ENCODE measurements around the gene CORO2B. TPM values are rescaled to one million over a fixed set of nuclear protein-coding genes. Genes with fewer than 3 reads are reported as not detected.

The CORO2B gene
- total RNA-seq, 1 donor from 2014 or later, result 0.16 TPM

- peaks cover 13% of the 10 kb centered on the region for H3K27me3 Mint-ChIP-seq
- peak overlapping the region; percentile 49 for H3K27ac Mint-ChIP-seq
- no peak for DNase-seq
- H3K4me3 Mint-ChIP-seq, result no peak overlapping the region
- H3K36me3 Mint-ChIP-seq (ENCODE audit: low read depth), result no peaks in the 10 kb centered on the region
- intact Hi-C loops (cut with micrococcal nuclease), result no loop called here
- peaks cover 26% of the 10 kb centered on the region for H3K4me1 Mint-ChIP-seq
- no peaks in the 10 kb centered on the region for H3K9me3 Mint-ChIP-seq
Measured at GRCh38 chr15:68585574-68586273, 6.9 kb downstream of the CORO2B start.

- H3K9me3 Mint-ChIP-seq, result no peaks in the 10 kb centered on the region
- no peaks in the 10 kb centered on the region for H3K36me3 Mint-ChIP-seq (ENCODE audit: low read depth)
- intact Hi-C loops (cut with micrococcal nuclease), result no loop called here
- H3K4me3 Mint-ChIP-seq, result no peak overlapping the region
- DNase-seq, result no peak
- H3K4me1 Mint-ChIP-seq, result peaks cover 26% of the 10 kb centered on the region
- peak overlapping the region; percentile 49 for H3K27ac Mint-ChIP-seq
- H3K27me3 Mint-ChIP-seq, result peaks cover 11% of the 10 kb centered on the region
Measured at GRCh38 chr15:68586274-68586961, 7.6 kb downstream of the CORO2B start.

GRCh38 chr15:68587769-68588385, 9.1 kb downstream of the CORO2B start:
- Mint-ChIP-seq H3K4me3 (peak overlapping the region; percentile 20), H3K27ac (peak overlapping the region; percentile 77), H3K9me3 (no peaks in the 10 kb centered on the region), H3K27me3 (peaks cover 4% of the 10 kb centered on the region), H3K36me3 (ENCODE audit: low read depth) (no peaks in the 10 kb centered on the region), H3K4me1 (peaks cover 26% of the 10 kb centered on the region)
- intact Hi-C loops (cut with micrococcal nuclease), result loop anchor here (1.0 kb wide), 1 partner anchor 10 kb away; the partner anchor contains the start of gene CORO2B
- no peak for DNase-seq

- peaks cover 26% of the 10 kb centered on the region for H3K4me1 Mint-ChIP-seq
- H3K36me3 Mint-ChIP-seq (ENCODE audit: low read depth), result no peaks in the 10 kb centered on the region
- no peak overlapping the region for H3K27ac Mint-ChIP-seq
- no peak overlapping the region for H3K4me3 Mint-ChIP-seq
- no peak for DNase-seq
- H3K27me3 Mint-ChIP-seq, result peaks cover 4% of the 10 kb centered on the region
- intact Hi-C loops (cut with micrococcal nuclease), result no loop called here
- no peaks in the 10 kb centered on the region for H3K9me3 Mint-ChIP-seq
Measured at GRCh38 chr15:68589053-68589452, 10.3 kb downstream of the CORO2B start.

- Mint-ChIP-seq H3K9me3 (no peaks in the 10 kb centered on the region), H3K36me3 (ENCODE audit: low read depth) (no peaks in the 10 kb centered on the region), H3K27ac (peak overlapping the region; percentile 22), H3K4me3 (no peak overlapping the region), H3K27me3 (peaks cover 4% of the 10 kb centered on the region), H3K4me1 (peaks cover 26% of the 10 kb centered on the region)
- intact Hi-C loops (cut with micrococcal nuclease), result no loop called here
- DNase-seq, result no peak
Measured at GRCh38 chr15:68589783-68590710, 11.3 kb downstream of the CORO2B start.

DNA sequence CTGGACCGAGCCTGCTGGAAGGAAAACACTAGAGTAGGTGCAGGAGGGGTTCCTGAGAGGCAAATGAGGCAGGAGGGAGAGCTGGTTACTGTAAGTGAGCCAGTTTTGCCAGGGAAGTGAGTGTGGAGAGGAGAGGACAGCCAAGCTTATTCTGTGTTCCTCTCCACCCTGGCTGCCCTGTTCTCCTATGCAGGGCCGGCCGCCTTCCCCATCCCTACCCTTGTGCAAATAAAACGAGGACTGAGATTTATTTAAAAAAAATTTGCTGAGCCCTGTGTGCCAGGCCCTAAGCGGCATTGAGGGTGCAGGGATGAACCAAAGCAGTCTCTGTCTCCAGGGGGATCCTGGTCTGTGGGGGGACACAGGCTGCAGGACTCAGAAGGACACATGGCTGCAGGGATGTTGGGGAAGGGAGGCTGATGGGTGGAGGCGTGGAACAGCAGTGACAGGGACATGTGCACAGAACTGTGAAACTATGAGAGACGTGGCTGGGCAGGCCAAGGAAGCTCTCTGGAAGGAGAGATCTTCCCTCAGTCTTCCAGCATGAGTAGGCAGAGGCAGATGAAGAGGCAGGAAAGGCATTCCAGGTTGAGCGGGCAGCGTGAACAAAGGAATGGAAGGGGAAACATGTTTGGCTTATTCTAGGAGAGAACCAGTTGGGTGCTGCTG, 12.1 kb downstream of the CORO2B start:
- Mint-ChIP-seq H3K4me3 (no peak overlapping the region), H3K27me3 (peaks cover 4% of the 10 kb centered on the region), H3K9me3 (no peaks in the 10 kb centered on the region), H3K4me1 (peaks cover 24% of the 10 kb centered on the region), H3K36me3 (ENCODE audit: low read depth) (no peaks in the 10 kb centered on the region), H3K27ac (no peak overlapping the region)
- DNase-seq, result no peak
- intact Hi-C loops (cut with micrococcal nuclease), result no loop called here

- H3K4me3 Mint-ChIP-seq, result no peak overlapping the region
- peaks cover 18% of the 10 kb centered on the region for H3K4me1 Mint-ChIP-seq
- no peaks in the 10 kb centered on the region for H3K9me3 Mint-ChIP-seq
- H3K27ac Mint-ChIP-seq, result no peak overlapping the region
- H3K27me3 Mint-ChIP-seq, result peaks cover 4% of the 10 kb centered on the region
- H3K36me3 Mint-ChIP-seq (ENCODE audit: low read depth), result no peaks in the 10 kb centered on the region
- intact Hi-C loops (cut with micrococcal nuclease), result no loop called here
- DNase-seq, result no peak
Measured at GRCh38 chr15:68592054-68592453, 13.3 kb downstream of the CORO2B start.

DNA sequence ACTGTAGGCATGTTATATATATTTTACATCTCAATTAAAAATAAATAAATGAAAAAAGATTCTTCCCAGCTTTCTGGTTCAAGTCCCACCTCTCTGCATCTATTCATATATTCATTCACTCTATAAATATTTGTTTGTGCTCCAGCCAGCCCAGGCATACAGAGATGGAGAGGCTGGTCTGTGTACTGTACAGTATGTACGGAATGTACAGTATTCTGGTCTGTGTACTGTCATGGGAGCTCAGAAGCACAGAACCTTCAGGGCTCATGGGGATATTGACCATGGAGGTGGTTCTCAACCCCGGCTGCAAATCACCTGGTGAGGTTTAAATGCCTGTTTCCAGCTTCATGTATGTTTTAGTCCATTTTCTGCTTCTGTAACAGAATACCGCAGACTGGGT, 13.8 kb downstream of the CORO2B start:
- Mint-ChIP-seq H3K27ac (no peak overlapping the region), H3K36me3 (ENCODE audit: low read depth) (no peaks in the 10 kb centered on the region), H3K9me3 (no peaks in the 10 kb centered on the region), H3K4me1 (peaks cover 16% of the 10 kb centered on the region), H3K4me3 (no peak overlapping the region), H3K27me3 (peaks cover 4% of the 10 kb centered on the region)
- intact Hi-C loops (cut with micrococcal nuclease), result no loop called here
- DNase-seq, result no peak

GRCh38 chr15:68593341-68593740, 14.5 kb downstream of the CORO2B start:
- Mint-ChIP-seq H3K4me3 (no peak overlapping the region), H3K36me3 (ENCODE audit: low read depth) (no peaks in the 10 kb centered on the region), H3K4me1 (peaks cover 8% of the 10 kb centered on the region), H3K9me3 (no peaks in the 10 kb centered on the region), H3K27ac (no peak overlapping the region), H3K27me3 (peaks cover 4% of the 10 kb centered on the region)
- intact Hi-C loops (cut with micrococcal nuclease), result no loop called here
- no peak for DNase-seq

DNA sequence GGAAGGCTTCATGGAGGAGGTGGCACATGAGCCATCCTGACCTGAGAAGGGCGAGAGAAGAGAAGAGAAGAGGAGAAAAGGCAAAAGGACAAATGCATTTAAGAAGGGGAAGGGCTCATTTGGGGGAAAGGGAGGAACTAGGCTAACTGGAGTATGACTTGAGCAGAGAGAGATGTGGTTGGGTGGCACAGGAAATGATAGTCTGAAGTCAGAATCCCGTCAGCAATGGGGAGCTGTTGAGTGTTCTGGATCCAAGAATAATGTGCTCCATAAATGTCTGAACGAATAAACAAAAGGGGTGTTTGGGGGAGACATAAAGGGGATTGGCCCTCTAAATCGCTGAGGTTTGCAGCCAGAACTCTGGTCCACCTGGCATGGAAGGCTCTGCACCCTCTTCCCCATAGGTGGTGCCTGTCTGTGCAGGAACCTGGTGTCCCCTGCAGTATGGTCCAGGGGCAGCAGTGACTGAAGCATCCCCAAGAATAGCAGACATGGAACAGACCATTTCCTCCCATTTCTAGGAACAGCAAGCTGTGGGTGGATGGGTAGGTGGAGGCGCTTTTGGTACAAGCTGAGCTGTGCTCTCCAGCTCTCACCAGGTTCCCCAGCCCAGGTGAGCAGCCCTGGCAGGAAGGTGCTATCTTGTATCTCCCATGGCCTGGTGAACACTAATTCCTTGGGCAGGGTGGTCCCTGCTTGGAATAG, 15.2 kb downstream of the CORO2B start:
- no peak overlapping the region for H3K27ac Mint-ChIP-seq
- H3K4me3 Mint-ChIP-seq, result no peak overlapping the region
- H3K4me1 Mint-ChIP-seq, result peaks cover 4% of the 10 kb centered on the region
- intact Hi-C loops (cut with micrococcal nuclease), result no loop called here
- no peak for DNase-seq
- H3K36me3 Mint-ChIP-seq (ENCODE audit: low read depth), result no peaks in the 10 kb centered on the region
- H3K27me3 Mint-ChIP-seq, result peaks cover 4% of the 10 kb centered on the region
- no peaks in the 10 kb centered on the region for H3K9me3 Mint-ChIP-seq

DNA sequence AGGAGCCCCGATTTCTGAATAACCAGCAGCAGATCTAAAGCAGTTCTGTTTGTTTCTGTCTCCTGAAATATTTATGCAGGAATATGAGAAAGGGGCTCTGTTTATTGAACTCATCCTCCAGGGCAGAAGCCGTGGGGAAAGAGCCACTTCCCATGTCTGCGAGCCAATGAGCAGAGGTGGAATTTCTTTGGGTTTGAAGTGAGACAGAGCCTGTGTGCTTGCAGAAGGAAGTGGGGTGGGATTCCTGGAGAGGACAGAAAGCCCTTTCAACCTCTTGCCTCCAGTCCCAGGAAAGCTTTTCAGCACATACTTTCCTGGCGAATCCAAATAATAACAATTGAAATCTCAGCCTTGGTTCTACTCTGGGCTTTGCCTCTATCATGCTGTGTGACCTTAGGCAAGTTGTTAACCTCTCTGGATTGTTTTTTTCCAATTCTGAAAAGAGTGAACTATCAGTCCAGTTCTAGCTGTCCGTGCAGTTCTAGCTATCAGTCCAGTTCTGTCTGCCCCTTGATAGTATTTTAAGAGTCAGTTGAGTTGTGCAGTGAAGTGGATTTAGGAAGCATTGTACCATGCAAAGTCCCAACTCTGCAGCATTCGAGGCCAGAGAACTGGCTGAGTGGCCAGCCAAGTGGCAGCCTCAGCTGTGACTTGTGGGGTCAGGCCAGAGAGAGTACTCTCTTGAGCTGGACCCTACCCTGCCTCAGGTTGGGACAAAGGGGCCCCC, 15.9 kb downstream of the CORO2B start:
- H3K27ac Mint-ChIP-seq, result no peak overlapping the region
- DNase-seq, result no peak
- H3K4me3 Mint-ChIP-seq, result no peak overlapping the region
- no peaks in the 10 kb centered on the region for H3K4me1 Mint-ChIP-seq
- peaks cover 4% of the 10 kb centered on the region for H3K27me3 Mint-ChIP-seq
- no peaks in the 10 kb centered on the region for H3K9me3 Mint-ChIP-seq
- no peaks in the 10 kb centered on the region for H3K36me3 Mint-ChIP-seq (ENCODE audit: low read depth)
- intact Hi-C loops (cut with micrococcal nuclease), result no loop called here

GRCh38 chr15:68595260-68595564, 16.4 kb downstream of the CORO2B start:
- DNase-seq, result no peak
- Mint-ChIP-seq H3K4me3 (no peak overlapping the region), H3K9me3 (no peaks in the 10 kb centered on the region), H3K27ac (no peak overlapping the region), H3K36me3 (ENCODE audit: low read depth) (no peaks in the 10 kb centered on the region), H3K27me3 (peaks cover 4% of the 10 kb centered on the region), H3K4me1 (no peaks in the 10 kb centered on the region)
- intact Hi-C loops (cut with micrococcal nuclease), result no loop called here

Data from activated CD4-positive, alpha-beta T cell treated with anti-CD3 and anti-CD28 coated beads, Interleukin-2, amount 10 ng/mL, durations not matched to agents 24 days and 14 days (primary cell).